Activated CD8-positive, alpha-beta memory T cell treated with anti-CD3 and anti-CD28 coated beads for 1 hour (primary cell): Measurements from ENCODE around the gene BRAP.
"Not testable (repeated sequence)": the region's sequence is repeated elsewhere in the genome, so short reads cannot be mapped to it uniquely, and the experiment has no call there.

Experiments used
- DNase-seq, 2 donors: peaks; one replicate each; pipeline ENCODE4 v3.0.0-alpha.2; 2020; ENCODE audit warnings: low read depth in 1 of 2; ENCODE audit errors: extremely low read depth in 1 of 2

The BRAP gene

GRCh38 chr12:111685811-111686573 is at the start of gene BRAP, which contains the start of gene ACAD10:
TSS of gene BRAP (minus strand) at chr12:111685956. CDS start at chr12:111685792, 164 bp downstream.
TSS of gene ACAD10 (plus strand) at chr12:111686053. CDS start at chr12:111692710, 6,657 bp downstream.
- peak; percentile 82 to 86 for DNase-seq

GRCh38 chr12:111733340-111733915 is 47.7 kb upstream of the BRAP start:
- no peak for DNase-seq

- DNase-seq: no peak
Measured at GRCh38 chr12:111732786-111733185, 47.0 kb upstream of the BRAP start.

GRCh38 chr12:111730420-111730819 is 44.7 kb upstream of the BRAP start:
- no peak for DNase-seq

DNA sequence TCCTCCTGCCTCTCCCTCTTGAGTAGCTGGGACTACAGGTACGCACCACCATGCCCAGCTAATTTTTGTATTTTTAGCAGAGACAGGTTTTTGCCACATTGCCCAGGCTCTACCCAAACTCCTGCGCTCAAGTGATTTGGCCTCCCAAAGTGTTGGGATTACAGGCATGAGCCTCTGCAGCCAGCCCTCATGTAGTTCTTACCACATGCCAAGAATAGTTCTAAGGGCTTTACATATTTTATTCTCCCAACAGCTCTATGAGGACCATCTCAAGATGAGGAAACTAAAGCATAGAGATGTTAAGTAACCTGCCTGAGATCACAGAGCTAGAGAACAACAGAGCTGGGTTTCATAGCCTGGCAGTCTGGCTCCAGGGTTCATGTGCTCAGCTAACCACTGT is 43.0 kb upstream of the BRAP start:
- no peak for DNase-seq

DNA sequence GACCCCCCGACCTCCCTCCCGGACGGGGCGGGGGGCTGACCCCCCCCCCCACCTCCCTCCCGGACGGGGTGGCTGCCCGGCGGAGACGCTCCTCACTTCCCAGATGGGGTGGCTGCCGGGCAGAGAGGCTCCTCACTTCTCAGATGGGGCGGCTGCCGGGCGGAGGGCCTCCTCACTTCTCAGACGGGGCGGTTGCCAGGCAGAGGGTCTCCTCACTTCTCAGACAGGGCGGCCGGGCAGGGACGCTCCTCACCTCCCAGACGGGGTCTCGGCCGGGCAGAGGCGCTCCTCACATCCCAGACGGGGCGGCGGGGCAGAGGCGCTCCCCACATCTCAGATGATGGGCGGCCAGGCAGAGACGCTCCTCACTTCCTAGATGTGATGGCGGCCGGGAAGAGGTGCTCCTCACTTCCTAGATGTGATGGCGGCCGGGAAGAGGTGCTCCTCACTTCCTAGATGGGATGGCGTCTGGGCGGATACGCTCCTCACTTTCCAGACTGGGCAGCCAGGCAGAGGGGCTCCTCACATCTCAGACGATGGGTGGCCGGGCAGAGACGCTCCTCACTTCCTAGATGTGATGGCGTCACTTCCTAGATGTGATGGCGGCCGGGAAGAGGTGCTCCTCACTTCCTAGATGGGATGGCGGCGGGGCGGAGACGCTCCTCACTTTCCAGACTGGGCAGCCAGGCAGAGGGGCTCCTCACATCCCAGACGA is 38.0 kb upstream of the BRAP start:
- not testable (repeated sequence) for DNase-seq

DNA sequence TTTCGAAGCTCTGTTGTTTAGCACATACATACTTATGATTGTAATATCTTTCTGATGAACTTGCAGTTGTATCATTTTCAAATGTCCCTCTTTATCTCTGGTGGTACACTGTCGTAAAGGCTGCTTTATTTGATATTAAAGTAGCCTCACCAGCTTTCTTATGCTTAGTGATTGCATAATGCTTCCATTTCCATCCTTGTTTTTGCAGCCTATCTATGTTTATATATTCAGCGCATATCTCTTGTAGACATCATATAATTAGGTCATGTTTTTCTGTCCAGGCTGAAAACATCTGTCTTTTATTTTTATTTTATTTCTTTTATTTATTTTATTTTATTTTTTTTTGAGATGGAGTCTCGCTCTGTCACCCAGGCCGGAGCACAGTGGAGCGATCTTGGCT is 34.7 kb upstream of the BRAP start:
- no peak for DNase-seq

DNA sequence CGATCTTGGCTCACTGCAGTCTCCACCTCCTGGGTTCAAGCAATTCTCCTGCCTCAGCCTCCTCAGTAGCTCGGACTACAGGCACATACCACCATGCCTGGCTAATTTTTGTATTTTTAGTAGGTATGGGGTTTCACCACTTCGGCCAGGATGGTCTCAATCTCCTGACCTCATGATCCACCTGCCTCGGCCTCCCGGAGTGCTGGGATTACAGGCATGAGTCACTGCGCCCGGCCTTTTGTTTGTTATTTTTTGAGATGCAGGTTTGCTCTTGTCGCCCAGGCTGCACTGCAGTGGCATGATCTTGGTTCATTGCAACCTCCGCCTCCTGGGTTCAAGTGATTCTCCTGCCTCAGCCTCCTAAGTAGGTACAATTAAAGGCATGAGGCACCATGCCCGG is 33.6 kb upstream of the BRAP start:
- DNase-seq: not testable (repeated sequence)

DNA sequence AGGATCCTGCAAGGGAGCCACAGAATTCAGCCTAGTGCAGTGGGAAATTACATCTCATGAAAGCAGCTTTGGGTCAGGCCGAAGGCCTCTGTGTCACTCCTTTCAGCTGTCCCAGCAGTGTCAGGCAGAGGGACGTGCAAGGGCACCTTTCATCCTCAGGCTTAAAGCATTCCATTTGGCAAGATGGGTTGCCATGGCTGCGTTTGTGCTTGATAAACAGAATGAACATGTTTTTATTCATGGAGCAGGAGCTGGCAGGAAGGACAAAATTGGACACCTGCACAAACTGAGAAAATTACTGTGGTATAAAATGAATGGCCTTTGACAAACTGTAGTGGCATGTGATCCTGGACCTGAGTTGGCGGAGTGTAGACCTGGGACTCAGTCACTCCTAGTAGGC is 29.5 kb upstream of the BRAP start:
- no peak for DNase-seq

DNA sequence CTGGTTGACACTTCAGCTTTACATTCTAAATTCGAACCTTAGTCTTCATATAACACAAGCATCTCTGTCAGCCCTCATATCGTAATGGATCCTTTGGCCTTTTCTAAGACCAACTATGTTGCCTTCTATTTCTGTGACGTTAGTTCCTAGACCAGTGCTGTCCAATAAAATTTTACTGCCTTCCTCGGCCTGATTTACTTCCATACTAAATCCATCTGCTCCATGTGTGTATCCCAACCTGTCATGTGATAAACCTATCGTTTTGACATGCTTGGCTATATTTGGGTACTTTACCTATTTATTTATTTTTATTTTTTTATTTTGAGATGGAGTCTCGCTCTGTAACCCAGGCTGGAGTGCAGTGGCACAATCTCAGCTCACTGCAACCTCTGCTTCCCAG is 20.4 kb upstream of the BRAP start:
- DNase-seq: no peak

DNA sequence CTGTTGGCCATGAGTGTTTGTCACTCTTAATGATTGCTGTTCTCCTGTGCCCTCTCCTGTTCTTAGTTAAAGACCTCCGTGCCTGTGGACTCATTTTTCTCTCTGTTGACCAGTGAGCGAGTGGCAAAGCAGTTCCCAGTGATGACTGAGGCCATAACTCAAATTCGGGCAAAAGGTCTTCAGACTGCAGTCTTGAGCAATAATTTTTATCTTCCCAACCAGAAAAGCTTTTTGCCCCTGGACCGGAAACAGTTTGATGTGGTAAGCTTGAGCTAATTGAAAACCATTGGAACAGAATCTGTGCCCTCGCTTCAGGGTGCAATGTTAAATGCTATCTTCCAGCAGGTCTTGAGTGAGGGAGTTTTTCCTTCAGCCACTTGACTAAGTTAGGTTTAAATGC is 19.9 kb upstream of the BRAP start:
- DNase-seq: no peak

DNA sequence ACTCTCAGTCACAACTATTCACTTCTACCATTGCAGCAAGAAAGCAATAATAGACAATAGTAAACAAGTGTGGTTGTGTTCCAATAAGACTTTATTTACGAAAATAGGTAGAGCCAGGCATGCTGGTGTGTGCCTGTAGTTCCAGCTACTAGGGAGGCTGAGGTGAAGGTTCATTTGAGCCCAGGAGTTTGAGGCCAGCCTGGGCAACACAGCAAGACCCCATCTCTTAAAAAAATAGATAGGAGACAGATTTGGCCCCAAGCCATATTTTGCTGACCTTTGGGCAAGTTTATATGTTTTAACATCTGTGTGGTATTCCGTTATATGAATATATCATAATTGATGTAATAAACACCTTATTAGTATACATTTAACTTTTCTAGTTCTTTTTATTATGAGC is 14.2 kb upstream of the BRAP start:
- DNase-seq: no peak

- no peak for DNase-seq
Measured at GRCh38 chr12:111693818-111694217, 8.1 kb upstream of the BRAP start.

- no peak for DNase-seq
Measured at GRCh38 chr12:111692575-111693210, 6.9 kb upstream of the BRAP start.

DNA sequence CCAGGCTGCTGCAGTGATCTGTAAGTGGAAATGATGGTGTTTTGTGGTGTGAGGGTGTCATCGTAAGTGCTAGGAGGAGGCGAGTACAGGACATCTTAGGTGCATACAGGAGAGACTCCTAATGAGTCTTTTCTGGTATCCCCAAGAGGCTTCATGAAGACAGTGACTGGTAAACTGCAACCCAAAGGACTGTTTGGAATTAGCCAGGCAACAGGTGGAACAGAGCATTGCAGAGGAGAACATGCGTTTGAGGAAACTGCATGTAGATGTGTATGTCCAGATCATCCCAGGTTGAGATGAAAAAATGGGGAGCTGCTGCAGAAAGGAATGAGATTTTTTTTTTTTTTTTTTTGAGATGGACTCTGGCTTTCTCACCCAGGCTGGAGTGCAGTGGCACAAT is 5.5 kb upstream of the BRAP start:
- no peak for DNase-seq

DNA sequence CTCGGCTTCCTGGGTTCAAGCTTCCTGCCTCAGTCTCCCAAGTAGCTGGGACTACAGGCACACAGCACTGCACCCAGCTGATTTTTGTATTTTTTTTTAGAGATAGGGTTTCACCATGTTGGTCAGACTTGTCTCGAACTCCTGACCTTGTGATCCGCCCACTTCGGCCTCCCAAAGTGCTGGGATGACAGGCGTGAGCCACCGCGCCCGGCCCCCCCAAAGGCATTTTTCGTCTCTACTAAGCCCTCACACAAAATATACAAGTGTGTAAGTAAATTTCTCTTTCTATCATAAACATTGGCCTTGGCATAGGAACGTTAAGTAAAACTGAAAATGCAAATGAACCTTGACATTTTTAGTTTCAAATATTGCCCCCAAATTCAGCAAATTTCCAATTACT is 2.2 kb upstream of the BRAP start:
- DNase-seq: no peak

GRCh38 chr12:111687255-111687654 is 1.5 kb upstream of the BRAP start:
- no peak for DNase-seq

GRCh38 chr12:111686574-111687105 is 884 bp upstream of the BRAP start:
- DNase-seq: no peak

GRCh38 chr12:111685322-111685810 is 390 bp downstream of the BRAP start:
- no peak for DNase-seq

GRCh38 chr12:111684485-111685198 is 1.1 kb downstream of the BRAP start:
- DNase-seq: not testable (repeated sequence)
